GM10847 (cell line): ENCODE measurements around the gene ERBB4.

ENCODE experiments used
- POLR2A ChIP-seq: IDR thresholded peaks from 2 replicates; pipeline ENCODE4 v1.6.1; 2011; ENCODE audit not compliant: insufficient read length; ENCODE audit errors: extremely low read depth

ERBB4 gene

DNA sequence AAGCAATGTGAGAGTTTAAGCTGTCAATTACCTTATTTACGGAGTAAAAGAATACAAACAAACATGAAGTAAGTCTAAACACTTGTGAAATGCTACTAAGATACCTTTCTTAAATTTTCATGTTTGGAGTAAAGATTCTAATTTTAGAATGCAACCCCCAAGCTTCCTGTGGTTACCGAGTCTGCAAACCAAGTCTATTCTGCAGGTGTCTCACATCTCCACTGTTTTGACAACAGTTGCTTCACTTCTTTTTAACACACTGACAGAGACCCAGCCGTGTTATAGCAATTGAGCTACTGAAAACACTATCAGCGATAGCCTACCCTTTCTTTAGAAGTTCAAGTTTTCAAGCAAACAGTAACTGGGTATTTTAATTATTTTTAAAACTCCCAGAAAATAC lies 608.3 kb downstream of the ERBB4 start:
- TF ChIP-seq POLR2A = no peak

DNA sequence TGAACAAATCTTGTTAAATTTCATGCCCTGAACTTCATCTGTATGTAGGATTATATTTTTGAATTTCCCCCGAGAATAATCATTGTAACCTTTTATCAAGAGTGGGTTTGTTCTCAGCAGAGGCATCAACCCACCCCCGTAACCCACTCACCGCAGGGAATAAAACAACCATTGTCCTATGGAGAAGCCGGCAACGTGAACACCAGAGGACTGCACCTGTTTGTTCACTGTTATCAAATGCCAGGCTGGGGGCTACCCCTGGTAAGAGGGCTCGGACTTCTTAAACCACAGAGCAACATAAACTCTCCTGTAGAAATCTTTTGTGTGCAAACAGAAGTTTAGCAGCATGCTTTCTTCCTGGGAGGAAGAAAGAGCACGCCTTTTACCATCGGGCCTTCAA lies 610.4 kb downstream of the ERBB4 start:
- no peak for TF ChIP-seq POLR2A

DNA sequence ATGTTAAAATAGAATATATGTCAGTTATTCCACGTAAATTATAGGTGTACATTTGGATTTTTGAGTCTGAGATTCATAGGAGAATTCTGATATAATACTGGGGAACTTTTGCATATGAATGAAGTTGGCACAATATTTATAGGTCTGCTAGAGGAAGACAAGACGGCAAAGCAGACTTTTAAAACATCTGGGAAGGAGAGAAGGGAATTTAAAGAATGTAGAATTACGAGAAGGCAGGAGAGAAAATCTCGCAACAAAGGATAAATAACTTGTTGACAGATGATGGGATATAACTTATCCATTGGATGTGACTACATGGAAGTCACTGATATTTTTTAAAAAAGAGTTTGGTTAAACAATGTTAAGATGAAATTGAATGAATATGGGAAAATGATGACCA lies 615.6 kb downstream of the ERBB4 start:
- no peak for TF ChIP-seq POLR2A

DNA sequence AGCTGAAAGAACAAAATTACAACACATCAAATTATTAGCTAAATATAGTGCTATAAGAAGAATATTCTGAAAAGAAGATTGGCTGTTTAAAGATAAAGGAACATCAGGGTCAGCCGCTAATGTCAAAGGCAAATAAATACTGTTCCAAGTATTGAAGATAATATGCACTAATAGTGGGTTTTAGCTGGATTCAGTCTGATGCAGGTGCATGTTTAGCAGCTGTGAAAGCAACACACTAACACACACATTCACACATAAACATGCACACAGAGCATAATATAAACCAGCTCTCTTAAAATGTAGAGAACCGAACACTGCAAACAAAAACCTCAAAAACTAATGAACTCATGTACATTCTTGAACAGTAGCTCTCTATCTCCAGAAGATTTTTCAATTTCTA lies 634.6 kb downstream of the ERBB4 start:
- TF ChIP-seq POLR2A = no peak

DNA sequence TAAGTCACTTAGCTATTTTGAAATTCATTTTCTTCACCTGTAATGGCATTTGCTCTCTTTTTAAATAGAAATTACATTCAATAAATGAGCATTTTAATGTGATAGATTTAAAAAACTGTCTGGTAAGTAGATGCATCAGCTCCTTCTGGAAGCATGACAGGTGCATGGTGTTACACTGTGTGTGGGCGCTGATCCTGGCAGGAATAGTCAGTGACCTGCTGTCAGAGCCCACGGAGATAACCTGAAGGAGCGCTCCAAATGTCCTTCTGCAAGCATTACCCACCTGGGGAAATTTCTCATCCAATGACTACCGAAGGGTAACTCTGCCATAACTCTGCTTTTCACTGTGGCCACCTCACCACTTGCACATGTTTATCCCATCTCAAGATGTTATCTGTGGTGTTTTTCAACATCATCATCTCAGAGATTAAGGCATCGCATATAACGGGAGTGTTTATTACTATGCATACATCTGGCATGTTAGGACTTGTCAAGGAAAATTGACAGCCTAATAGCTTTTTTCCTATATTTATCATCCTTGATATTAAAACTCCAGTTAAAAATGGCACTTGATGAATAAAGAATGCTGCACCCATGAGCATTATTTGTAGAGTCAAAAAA lies 637.3 kb downstream of the ERBB4 start:
- no peak for TF ChIP-seq POLR2A

DNA sequence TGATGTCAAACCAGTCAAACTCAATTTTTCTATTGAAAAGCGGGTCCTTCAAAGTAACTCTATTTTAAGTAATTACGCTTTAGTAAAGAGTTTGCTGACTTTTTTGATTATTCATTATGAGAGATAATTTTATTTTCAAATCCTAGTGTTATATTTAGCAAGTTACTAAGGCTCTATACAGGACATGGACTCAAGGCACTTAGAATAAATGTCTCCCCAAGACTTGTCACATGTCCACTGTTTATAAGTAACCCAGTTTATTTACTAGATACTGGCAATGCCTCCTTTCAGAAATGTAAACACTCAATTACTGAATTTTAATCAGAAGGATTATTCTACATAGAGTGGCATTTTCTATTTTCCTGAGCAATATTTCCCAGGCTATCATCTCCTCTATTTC lies 638.1 kb downstream of the ERBB4 start:
- no peak for TF ChIP-seq POLR2A

DNA sequence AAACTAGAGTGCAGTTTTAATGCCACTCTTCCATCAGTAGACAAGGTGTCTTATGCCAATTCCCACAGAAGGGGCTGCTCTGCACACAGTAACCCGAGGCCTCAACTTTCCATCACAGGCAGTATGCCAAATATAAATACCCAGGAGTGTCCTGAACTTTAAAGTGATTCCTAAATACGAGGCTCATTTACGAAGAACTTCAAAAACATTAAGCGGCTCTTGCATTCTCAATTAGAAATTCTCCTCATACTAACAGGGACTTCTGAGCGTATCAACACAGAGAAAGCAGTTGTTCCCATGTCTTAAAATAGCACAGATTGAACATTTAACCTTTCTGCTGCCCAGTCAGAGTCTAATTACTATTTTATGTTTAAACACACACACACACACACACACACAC lies 638.6 kb downstream of the ERBB4 start:
- no peak for TF ChIP-seq POLR2A

DNA sequence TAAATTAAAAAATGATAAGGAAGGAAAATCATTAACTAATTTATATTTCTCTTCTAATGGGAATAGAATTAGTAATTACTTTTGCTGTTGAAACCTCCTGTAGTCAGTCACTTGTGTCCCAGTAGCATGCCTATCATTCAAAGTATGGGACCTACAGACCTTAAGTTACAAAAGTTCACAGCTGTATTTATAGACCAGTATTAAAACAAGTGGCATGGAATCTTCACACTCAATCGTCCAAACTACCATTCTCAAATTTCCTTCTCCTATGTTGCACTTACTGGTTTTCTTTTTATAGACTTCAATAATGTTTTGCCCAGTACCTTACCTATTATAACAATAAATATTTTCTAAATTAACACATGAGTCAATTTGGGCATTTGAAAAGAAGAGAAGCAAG lies 639.9 kb downstream of the ERBB4 start:
- TF ChIP-seq POLR2A = no peak

DNA sequence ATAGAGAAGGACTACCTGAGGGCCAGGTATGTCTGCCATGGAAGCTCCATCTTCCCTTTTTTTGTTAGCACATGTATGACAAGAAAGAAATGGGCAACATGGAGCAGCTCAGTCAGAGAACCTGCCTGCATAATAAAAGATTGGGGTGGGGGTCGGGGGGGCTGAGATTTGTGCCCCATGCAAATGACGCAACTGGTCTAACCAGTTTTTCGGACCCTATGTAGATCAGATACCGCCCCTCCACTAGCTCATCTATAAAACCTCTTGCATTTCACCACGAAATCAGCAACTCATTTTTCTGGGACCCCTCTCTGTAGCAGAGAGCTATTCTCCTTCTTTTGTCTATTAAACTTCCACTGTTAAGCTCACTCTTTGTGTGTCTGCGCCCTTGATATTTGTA lies 657.2 kb downstream of the ERBB4 start:
- TF ChIP-seq POLR2A = no peak

DNA sequence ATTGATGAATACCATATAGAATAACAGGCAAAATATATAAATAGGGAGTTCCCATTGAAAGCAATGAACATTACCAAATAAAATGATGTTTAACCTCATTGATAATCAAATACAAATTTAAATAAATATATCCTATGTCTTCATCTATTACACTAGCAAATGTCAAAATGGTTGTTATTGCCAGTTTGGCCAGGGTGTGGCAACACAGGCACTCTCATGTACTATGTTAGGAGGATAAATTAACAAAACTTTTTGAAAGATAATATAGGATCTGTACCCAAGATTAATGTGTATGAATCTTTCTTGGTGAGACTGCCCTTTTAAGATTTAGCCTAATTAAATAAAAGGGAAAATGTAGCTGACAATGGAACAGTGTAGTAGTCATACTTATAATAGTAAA lies 659.3 kb downstream of the ERBB4 start:
- no peak for TF ChIP-seq POLR2A

DNA sequence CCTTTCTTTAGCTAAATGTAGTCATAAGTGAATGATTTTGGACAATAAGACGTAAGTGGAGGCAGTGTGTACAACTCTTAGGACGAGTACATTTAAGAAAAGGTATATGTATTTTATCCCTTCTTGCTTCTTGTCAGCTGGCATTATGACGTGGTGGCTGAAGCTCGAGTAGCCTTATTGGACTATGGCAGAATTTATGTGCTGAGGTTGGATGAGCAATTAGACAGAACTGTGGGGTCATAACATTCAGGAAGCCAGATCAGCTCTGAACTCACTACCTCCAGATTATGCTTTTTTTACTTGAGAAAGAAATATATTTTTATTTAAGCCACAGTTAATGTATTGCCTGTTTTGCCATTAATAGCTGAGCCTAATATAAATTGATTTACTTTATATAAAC lies 661.5 kb downstream of the ERBB4 start:
- no peak for TF ChIP-seq POLR2A

DNA sequence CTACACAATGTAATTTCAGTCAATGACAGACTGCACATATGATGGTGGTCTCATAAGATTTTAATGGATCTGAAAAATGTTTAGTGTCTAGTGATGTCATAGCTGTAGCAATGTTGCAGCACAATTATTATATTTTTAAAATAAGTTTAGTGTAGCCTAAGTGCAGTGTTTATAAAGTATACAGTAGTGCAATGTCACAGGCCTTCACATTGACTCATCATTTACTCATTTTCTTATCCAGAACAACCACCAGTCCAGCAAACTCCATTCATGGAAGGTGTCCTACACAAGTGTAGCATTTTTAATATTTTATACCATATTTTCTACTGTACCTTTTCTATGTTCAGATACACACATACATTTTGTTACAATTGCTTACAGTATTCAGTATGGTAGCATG lies 663.1 kb downstream of the ERBB4 start:
- no peak for TF ChIP-seq POLR2A

DNA sequence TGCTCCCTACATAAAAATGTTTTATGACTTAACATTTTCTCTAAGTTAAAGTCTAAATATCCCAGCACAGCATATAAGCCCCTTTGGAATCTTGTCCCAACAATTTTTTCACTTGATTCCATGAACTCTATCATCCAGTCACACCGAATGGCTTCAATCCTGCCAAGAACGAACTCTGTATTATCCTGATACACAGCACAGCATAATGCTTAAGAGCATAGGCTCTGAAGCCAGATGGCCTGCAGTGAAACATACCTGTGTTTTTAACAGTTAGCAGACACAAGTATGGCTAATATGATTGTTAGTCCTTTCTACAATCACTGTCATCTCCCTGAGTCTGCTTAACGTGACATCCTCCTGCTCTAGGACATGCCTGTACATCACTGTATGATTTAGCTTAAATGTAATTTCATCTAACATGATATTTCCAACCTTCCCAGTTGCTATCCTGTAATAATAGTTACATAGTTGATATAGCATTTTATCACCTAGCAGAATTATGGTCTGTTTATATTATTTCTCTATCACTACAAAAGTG lies 669.5 kb downstream of the ERBB4 start:
- TF ChIP-seq POLR2A = no peak

DNA sequence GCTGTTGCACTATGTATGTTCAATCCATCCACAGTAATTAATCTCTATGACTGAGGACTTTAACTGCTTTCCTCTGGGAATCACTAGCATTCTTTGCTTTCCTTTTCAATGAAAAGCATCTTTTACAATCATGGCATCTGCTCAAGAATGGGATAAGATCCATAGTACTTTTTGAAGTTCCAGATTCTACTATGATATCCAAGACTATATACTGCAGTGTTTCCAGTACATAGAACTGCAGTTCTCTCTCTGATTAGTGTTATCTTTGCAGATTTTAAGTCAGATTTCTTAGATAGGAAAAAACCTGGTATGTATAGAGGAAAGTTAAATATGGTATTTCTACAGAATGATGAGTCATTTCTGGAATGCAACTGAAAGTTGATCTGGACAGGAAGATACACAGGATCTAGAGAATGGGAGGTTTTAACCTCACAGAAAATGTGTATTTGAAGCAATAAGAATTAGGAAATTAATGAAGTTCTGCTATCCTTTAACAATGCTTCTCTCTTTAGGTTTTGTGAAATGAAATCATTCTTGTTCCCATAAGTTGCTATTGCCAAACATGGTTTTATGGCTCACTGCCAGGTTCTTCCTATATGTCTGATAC lies 670.7 kb downstream of the ERBB4 start:
- TF ChIP-seq POLR2A = no peak

DNA sequence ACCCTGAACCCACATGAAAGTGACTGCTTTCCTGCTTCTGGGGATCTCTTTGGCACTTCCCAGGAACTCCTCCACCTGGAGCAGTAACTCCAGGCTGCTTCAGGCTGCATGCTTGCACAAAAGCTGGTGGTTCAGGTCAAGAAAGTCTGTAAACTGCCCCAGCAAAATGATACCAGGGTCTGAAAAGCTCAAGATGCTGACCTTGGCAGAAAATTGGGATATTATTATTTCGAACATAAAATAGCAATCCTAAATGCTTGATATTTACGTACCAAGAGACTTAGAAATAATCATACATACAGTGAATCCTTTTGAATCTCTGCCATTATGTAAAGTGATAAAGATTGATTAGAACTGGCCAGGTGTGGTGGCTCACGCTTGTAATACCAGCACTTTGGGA lies 674.3 kb downstream of the ERBB4 start:
- TF ChIP-seq POLR2A = no peak

DNA sequence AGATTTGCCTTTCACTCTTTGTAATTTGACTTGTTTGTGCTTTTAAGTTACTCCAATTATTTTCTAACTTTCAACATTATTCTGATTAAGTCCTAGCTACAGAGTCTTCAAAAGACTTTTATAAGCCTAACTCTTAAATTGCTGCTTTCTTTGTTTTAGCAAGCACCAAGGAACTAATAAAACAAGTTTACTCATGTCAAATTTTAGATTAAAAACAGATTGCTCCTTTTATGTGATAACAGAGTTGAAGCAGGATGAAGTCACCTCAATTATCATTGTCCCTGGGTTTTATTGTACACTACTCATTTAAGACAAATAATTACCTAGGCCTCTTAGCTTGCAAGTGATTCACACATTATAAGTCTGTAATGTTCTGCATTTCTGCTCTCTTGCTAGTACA lies 678.4 kb downstream of the ERBB4 start:
- TF ChIP-seq POLR2A = no peak

DNA sequence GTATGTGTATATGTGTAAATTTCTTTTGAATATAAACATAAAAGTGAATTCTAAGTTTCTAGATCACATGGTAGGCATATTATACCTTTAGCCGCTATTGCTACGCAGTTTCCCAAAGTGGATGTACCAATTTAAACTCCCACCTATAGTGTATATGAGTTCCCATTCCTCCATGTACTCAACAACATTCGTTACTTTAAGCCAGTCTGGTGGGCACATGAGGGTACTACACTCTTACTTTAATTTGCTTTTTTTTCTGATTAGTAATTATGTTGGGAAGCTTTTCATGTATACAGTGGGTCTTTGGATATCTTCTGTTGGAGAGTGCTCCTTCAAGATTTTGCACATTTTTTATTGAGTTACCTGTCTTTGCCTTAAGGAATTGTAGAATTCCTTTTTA lies 683.8 kb downstream of the ERBB4 start:
- TF ChIP-seq POLR2A = no peak
